HG03025 (cell line): ENCODE measurements around the gene ARHGAP24.
"Not testable (repeated sequence)": the region's sequence is repeated elsewhere in the genome, so short reads cannot be mapped to it uniquely, and the experiment has no call there.

ENCODE experiments used
- ATAC-seq: cut with Tn5 transposase; IDR thresholded peaks from one replicate; pipeline ENCODE4 v1.9.1; 2021; ENCODE audit warnings: mild to moderate bottlenecking, moderate library complexity; ENCODE audit not compliant: unreplicated experiment, low FRiP score

The ARHGAP24 gene

DNA sequence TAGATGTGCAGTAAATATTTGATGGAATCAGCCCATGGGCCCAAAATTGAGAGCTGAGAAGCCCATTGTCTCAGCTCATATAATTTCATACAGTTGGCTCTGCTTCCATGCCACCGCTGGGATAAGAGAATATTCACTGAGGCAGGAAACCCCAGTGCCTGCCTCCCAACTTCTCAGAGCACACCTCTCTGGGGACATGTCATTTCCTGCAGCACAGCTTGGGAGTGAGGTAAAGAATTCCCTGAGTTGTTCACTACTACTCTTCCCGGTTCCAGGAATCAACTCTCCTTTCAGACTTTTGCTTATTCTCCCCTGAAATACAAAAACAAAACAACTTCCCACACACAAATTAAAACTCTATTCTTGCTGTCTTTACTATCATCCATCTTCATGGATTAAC is 495.6 kb downstream of the ARHGAP24 start:
- no peak for ATAC-seq

DNA sequence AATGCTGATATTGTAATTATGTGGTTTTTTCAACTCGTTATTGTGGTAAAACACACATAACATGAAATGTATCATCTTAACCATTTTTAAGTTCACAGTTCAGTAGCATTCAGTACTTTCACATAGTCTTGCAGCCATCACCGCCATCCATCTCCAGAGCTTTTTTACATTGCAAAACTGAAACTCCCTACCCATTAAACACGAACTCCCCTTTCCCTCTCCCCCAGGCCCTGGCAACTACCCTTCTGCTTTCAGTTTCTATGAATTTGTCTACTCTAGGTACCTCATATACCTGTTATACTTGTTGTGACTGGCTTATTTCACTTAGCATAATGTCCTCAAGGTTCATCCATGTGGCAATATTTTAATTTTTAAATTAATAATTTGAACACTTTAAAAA is 504.3 kb downstream of the ARHGAP24 start:
- ATAC-seq, result peak; percentile 67

DNA sequence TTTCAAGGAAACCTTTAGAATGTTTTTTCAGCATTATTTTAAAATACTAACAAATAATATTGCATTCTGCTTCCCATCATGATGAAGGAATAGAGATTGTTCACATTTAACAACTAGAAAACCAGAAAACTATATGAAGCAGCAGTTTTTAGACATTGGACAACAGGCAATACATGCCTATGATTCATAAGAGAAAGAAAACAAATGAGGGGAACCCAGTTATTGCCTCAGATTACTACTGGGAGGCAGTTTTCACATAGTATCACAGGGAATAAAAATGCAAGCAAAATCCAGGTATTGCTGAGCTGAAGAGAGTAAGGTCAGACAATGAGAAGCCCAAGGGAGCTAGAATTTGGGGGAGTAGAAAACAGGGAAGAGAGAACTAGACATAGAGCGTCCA is 511.3 kb downstream of the ARHGAP24 start:
- ATAC-seq, result no peak

DNA sequence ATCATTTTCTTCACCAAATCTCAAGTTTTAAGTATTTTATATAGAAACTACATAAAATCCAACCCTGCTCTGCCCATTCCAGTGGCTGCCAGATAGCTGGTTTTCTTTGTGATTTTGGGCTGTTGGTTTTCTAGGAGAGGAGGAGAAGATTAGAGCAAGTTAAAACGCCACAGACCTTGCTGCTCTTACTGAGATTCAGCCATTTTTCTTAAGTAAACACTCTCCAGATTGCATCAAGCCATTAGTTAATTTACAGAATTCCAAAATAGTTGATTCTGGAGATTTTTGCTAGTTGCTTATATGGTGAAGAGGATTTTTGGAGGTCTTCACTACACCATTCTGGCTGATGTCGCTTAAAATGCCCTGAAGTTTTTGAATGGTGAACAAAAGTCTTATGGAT is 518.7 kb downstream of the ARHGAP24 start:
- ATAC-seq, result no peak

- ATAC-seq, result no peak
Measured at GRCh38 chr4:85994576-85994975, 519.6 kb downstream of the ARHGAP24 start.

- no peak for ATAC-seq
Measured at GRCh38 chr4:85995361-85995760, 520.4 kb downstream of the ARHGAP24 start.

DNA sequence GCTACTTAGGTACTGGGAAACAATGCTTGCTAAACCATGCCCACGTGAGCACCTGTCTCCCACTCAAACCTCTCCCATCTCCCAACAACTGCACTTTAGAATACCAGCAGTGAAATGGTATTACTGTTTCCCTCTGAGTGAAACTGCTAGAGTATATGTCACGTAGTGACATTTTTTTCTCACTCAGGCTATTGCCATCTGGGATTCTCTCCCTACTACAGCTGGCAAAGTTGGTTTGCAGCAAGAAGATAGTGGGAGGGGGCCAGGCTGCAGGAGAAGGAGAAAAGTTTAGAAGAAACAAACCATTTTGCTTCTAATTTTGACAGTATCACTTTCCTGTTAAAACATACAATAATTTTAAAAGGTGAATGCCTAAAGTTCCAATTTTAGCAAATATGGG is 526.6 kb downstream of the ARHGAP24 start:
- no peak for ATAC-seq

DNA sequence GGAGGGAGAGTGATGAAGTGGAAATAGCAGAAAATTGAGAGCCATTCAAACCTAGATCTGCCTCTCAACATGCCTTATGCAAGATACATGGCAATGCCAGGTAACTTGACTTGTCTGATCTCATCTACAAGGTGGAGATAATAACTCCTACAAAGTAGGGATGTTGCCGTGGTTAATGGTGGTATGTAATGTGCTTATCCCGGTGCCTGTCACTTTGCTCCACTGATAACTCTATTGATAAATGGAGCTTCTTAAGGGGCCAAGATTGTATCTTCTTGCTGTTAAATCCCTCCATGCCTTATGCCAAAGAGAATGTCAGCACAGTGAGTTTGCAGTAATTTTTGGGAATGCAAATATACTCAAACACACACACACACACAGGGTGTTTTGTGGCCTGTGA is 529.1 kb downstream of the ARHGAP24 start:
- no peak for ATAC-seq

DNA sequence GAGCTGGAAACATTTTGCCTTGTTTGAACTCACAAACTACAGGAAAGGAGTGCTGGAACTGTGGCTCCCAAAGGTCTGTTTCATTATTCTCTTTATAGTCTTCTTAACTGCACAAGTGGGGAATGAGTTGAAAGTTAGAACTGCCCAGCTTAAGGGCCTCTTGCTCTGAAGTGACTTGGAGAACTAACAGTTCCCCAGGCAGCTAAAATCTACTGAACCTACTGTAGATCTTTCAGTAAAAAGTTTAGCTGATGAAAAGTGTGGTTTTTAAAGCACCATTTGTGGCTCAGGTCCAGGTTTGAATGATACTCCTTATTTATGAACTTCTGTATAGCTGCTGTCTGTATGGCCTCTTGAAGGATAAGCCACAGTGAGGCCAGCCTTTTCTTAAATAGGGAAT is 531.1 kb downstream of the ARHGAP24 start:
- no peak for ATAC-seq

- ATAC-seq, result no peak
Measured at GRCh38 chr4:86007042-86007441, 532.1 kb downstream of the ARHGAP24 start.

- no peak for ATAC-seq
Measured at GRCh38 chr4:86011117-86011516, 536.2 kb downstream of the ARHGAP24 start.

DNA sequence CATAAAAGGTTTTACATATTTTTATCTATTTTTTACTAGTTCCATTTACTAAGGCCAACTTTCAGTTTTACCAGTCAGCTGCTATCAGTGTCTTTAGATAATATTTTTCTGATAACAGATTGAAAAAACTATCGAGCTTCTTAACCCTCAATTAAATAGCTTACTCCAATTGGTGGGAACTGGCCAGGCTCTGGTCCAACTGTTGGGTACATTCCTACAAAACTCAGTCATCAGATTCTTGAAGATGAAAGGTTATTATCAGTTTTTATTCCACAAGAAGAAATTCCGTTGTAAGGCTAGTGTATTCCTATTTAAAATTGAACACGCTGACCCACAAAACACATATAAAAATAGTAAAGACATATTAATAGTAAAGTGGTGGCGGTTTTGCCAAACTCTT is 538.7 kb downstream of the ARHGAP24 start:
- no peak for ATAC-seq

DNA sequence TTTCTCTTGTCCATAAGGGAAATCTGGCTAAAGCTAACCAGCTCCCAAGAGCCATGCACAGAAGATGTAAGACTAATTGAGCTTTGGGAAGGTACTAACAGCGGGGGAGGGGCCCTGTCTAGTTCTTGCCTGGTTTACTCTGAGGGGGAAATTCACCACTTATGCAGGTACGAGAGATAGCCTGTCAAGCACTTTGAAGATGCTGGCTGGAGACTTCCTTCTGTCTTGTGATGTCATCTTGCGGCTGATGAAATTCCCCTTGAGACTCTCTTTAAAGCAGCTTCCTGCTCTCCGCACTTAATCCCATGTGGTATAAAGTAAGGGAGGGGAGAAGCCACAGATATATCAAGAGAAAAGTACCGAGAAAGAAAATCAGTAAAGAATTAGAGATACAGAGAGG is 539.6 kb downstream of the ARHGAP24 start:
- ATAC-seq, result no peak

DNA sequence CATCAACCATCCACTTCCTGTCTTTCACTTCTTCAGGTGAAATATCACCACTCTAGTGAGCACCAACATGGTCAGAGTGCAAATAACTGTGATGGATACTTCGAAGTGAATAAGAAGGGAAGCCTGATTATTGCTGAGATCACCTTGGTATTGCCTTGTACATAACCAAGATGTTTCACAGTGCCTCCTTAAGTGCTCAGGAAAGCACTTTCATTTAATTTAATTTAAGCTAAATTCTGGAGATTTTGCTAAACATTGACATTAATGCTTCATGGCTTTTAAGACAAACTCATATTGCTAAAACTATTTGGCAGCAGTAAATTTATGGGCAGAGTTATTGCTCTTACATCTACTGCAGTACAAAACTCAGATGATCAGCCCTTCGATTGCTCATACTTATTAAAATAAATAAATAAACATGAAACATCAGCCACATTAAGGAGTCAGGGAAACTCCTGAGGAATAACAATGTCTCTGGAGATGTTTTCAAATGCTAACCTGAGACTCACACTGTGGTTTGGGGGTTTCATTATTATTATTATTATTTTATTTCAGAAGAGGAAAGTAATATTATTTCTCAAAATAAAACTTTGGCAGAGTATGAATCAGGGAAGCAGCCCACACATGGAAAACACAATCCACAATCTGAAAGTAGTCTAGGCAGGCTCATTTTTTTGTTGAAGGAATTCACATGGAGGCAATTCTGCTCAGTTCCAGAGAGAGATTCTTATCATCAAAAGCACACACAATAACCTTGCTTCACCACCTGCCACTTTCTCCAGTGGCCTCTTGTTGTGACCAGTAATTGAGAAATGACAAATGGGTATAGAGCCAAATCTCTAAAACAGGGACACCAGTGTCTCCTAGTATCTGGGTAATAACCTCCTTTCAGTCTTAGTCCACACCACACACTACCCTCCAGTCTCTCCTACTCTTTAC is 540.7 kb downstream of the ARHGAP24 start:
- no peak for ATAC-seq

- no peak for ATAC-seq
Measured at GRCh38 chr4:86019362-86019761, 544.4 kb downstream of the ARHGAP24 start.

GRCh38 chr4:86019906-86020305 is 545.0 kb downstream of the ARHGAP24 start:
- ATAC-seq, result no peak

DNA sequence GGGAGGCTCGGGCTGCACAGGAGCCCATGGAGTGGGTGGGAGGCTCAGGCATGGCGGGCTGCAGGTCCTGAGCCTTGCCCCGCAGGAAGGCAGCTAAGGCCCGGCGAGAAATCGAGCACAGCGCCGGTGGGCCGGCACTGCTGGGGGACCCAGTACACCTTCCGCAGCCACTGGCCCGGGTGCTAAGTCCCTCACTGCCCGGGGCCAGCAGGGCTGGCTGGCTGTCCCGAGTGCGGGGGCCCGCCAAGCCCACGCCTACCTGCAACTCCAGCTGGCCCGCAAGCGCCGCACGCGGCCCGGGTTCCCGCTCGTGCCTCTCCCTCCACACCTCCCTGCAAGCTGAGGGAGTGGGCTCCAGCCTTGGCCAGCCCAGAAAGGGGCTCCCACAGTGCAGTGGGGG is 546.7 kb downstream of the ARHGAP24 start:
- ATAC-seq, result not testable (repeated sequence)

GRCh38 chr4:86026720-86027119 is 551.8 kb downstream of the ARHGAP24 start:
- no peak for ATAC-seq

DNA sequence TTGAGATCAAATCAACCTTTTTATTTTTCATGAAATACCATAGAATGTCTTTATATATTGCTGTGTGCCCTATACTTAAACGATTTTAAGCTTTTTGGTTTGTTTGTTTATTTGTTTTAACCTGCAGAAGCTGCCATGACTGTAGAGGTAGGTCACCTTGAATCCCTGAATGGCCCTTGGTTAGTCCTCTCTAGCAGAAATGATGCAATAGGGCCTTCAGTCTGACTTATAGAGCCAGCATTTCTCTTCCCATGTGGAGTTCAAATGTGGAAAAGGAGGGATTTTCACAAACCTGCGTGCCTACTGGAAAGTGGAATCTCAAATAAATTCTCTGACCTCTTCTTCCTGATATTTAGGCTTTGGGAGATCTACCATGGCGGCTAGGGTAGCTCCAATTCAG is 557.0 kb downstream of the ARHGAP24 start:
- no peak for ATAC-seq

DNA sequence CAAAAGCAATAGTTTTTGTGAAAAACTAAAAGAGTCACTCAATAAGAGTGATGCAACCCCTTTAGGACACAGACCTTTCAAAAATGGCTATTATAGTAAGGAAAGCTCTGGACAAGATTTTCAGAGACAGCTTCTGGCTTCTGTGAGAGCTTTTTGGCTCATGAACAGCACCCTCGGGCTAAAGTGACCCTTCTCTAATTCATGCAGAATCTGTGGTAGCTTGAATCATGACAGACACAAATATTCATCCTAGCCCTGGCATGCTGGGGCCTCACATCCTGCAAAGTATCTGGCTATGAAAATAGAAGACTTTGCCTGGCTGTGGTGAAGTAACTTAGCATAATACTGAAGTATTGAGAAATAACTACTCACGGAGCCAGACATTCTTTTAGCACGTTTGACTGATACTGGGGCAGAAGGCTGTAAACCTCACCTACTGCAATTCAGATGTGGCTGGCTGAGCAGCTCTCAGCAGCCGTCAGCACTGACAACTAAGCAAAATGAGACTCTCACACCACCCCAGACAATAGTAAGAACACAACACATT is 557.6 kb downstream of the ARHGAP24 start:
- ATAC-seq, result no peak

GRCh38 chr4:86033171-86033570 is 558.2 kb downstream of the ARHGAP24 start:
- no peak for ATAC-seq

- no peak for ATAC-seq
Measured at GRCh38 chr4:86034616-86035015, 559.7 kb downstream of the ARHGAP24 start.
